NT2/D1 (cell line): Measurements from ENCODE around the gene AGBL1.

Experiments
- DNase-seq: peaks from one replicate; pipeline ENCODE4 v3.0.0-alpha.2; 2011; ENCODE audit warnings: low read depth, low spot score
- H3K27me3 ChIP-seq: 2 replicates; pipeline ENCODE4 v1.6.0; 2011; ENCODE audit warnings: mild to moderate bottlenecking; ENCODE audit not compliant: insufficient read length, insufficient read depth
- H3K36me3 ChIP-seq: 2 replicates; pipeline ENCODE4 v1.6.1; 2011; ENCODE audit warnings: mild to moderate bottlenecking, low read length, mixed read lengths; ENCODE audit not compliant: insufficient read depth, insufficient read length
- H3K4me1 ChIP-seq: 2 replicates; pipeline ENCODE4 v1.5.1; 2011; ENCODE audit not compliant: insufficient read depth, insufficient read length
- H3K4me3 ChIP-seq: 2 replicates; pipeline ENCODE4 v1.5.1; 2011; ENCODE audit warnings: low read depth; ENCODE audit not compliant: insufficient read length
- H3K9ac ChIP-seq: 2 replicates; pipeline ENCODE4 v1.6.0; 2011; ENCODE audit warnings: low read depth; ENCODE audit not compliant: insufficient read length
- H3K9me3 ChIP-seq: 2 replicates; pipeline ENCODE4 v1.5.1; 2011; ENCODE audit warnings: mild to moderate bottlenecking, low read length; ENCODE audit not compliant: insufficient read depth
- SUZ12 ChIP-seq: IDR thresholded peaks from 2 replicates; pipeline ENCODE4 v1.6.1; 2011; ENCODE audit not compliant: insufficient read length, insufficient read depth; ENCODE audit errors: extremely low read depth
- YY1 ChIP-seq: IDR thresholded peaks from 2 replicates; pipeline ENCODE4 v1.6.1; 2011; ENCODE audit not compliant: insufficient read length, insufficient read depth
- ZNF274 ChIP-seq: IDR thresholded peaks from 2 replicates; pipeline ENCODE4 v1.6.1; 2011; ENCODE audit warnings: mild to moderate bottlenecking, low read depth, low read length

AGBL1 gene

GRCh38 chr15:86834115-86834863 is 754.6 kb downstream of the AGBL1 start:
- no peak for DNase-seq

GRCh38 chr15:86837294-86838061 is 757.8 kb downstream of the AGBL1 start:
- H3K9me3 ChIP-seq, result no peaks in the 10 kb centered on the region; the same call in 1 of the 2 replicates
- H3K4me3 ChIP-seq, result no peak overlapping the region
- no peak overlapping the region for H3K9ac ChIP-seq
- no peaks in the 10 kb centered on the region for H3K27me3 ChIP-seq
- TF ChIP-seq YY1, result no peak
- TF ChIP-seq SUZ12, result no peak
- TF ChIP-seq ZNF274, result no peak
- peak; percentile 3 for DNase-seq
- H3K36me3 ChIP-seq, result no peaks in the 10 kb centered on the region
- H3K4me1 ChIP-seq, result no peaks in the 10 kb centered on the region

More at GRCh38 chr15:86834115-86834863, 754.6 kb downstream of the AGBL1 start:
- Histone ChIP-seq H3K4me1 (no peaks in the 10 kb centered on the region), H3K36me3 (no peaks in the 10 kb centered on the region), H3K27me3 (no peaks in the 10 kb centered on the region), H3K9ac (no peak overlapping the region), H3K4me3 (no peak overlapping the region), H3K9me3 (no peaks in the 10 kb centered on the region; the same call in 1 of the 2 replicates)
- TF ChIP-seq ZNF274 (no peak), SUZ12 (no peak), YY1 (no peak)

GRCh38 chr15:86839502-86839901 is 759.8 kb downstream of the AGBL1 start:
- Histone ChIP-seq H3K9me3 (no peaks in the 10 kb centered on the region), H3K9ac (no peak overlapping the region), H3K4me1 (no peaks in the 10 kb centered on the region), H3K27me3 (no peaks in the 10 kb centered on the region), H3K4me3 (no peak overlapping the region), H3K36me3 (no peaks in the 10 kb centered on the region)
- no peak for TF ChIP-seq YY1
- no peak for TF ChIP-seq SUZ12
- no peak for TF ChIP-seq ZNF274
- DNase-seq, result no peak

- H3K4me1 ChIP-seq, result no peaks in the 10 kb centered on the region
- no peaks in the 10 kb centered on the region for H3K9me3 ChIP-seq
- H3K36me3 ChIP-seq, result no peaks in the 10 kb centered on the region
- no peak overlapping the region for H3K9ac ChIP-seq
- no peak for DNase-seq
- TF ChIP-seq YY1 (no peak), SUZ12 (no peak), ZNF274 (no peak)
- H3K27me3 ChIP-seq, result no peaks in the 10 kb centered on the region
- H3K4me3 ChIP-seq, result no peak overlapping the region
These were observed 761.3 kb downstream of the AGBL1 start for GRCh38 chr15:86840996-86841395.

DNA sequence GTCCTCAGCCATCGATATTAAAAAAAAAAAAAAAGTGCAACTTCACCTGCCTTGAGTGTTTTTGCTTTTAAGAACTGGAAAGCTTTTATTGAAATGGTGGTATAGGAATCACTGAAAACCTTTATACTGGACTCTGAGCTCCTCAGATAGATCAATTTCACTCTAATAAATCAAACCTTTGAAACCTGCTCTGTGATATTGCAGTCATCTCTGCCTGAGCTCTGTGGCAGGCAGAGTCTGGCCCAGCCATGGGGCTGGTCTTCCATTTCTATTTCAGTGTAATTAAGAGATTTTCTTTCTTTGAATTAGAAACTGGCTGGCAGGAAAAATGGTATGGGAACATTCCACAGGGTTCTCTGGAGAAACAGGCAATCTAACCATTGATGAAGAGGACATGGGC is 762.5 kb downstream of the AGBL1 start:
- H3K36me3 ChIP-seq, result no peaks in the 10 kb centered on the region
- H3K4me3 ChIP-seq, result no peak overlapping the region
- no peaks in the 10 kb centered on the region for H3K27me3 ChIP-seq
- no peak for DNase-seq
- H3K9ac ChIP-seq, result no peak overlapping the region
- TF ChIP-seq SUZ12 (no peak), ZNF274 (no peak), YY1 (no peak)
- no peaks in the 10 kb centered on the region for H3K4me1 ChIP-seq
- no peaks in the 10 kb centered on the region for H3K9me3 ChIP-seq

GRCh38 chr15:86846036-86846435 is 766.4 kb downstream of the AGBL1 start:
- Histone ChIP-seq H3K36me3 (no peaks in the 10 kb centered on the region), H3K4me3 (no peak overlapping the region), H3K4me1 (no peaks in the 10 kb centered on the region), H3K9me3 (no peaks in the 10 kb centered on the region), H3K9ac (no peak overlapping the region), H3K27me3 (no peaks in the 10 kb centered on the region)
- TF ChIP-seq SUZ12 (no peak), ZNF274 (no peak), YY1 (no peak)
- no peak for DNase-seq

DNA sequence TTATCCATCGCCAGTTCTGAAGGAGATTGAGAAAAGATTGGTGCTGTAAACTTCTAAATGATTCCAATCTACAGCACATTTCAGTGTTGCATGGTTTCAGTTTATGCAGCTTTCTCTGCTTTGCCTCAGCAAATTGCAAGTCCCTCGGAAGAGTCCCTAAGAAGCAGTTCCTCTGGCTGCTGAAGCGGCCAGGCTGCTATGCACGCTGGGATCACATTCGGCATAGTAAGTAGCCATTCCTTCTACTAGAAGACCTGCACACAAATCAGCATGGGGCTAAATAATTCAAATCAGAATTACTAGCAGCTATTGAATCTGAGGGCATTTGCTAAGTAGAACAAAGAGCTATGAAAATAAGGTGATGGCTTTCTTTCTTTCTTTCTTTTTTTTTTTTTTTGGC is 769.5 kb downstream of the AGBL1 start:
- Histone ChIP-seq H3K9ac (no peak overlapping the region), H3K4me3 (no peak overlapping the region), H3K36me3 (no peaks in the 10 kb centered on the region), H3K4me1 (no peaks in the 10 kb centered on the region), H3K27me3 (no peaks in the 10 kb centered on the region), H3K9me3 (no peaks in the 10 kb centered on the region)
- no peak for TF ChIP-seq YY1
- TF ChIP-seq ZNF274, result no peak
- no peak for TF ChIP-seq SUZ12
- DNase-seq, result no peak
